Islet of Langerhans (tissue), 1 donor: Measurements from ENCODE around the gene DOCK4.

Experiments used
- FAIRE-seq: peaks from one replicate; lab custom pipeline; 2011; peaks lifted over from hg19 to GRCh38; lab: Jason Lieb, UNC

The DOCK4 gene

GRCh38 chr7:112188257-112188656, 17.9 kb downstream of the DOCK4 start:
- FAIRE-seq, result no peak

- FAIRE-seq, result no peak
Observed at GRCh38 chr7:112186300-112186699, 19.9 kb downstream of the DOCK4 start.

GRCh38 chr7:112185005-112185834, 21.0 kb downstream of the DOCK4 start:
- FAIRE-seq, result no peak

- no peak for FAIRE-seq
Observed at GRCh38 chr7:112184455-112184854, 21.7 kb downstream of the DOCK4 start.

GRCh38 chr7:112183266-112183665, 22.9 kb downstream of the DOCK4 start:
- no peak for FAIRE-seq

GRCh38 chr7:112182749-112183148, 23.4 kb downstream of the DOCK4 start:
- no peak for FAIRE-seq

- FAIRE-seq, result no peak
Observed at GRCh38 chr7:112180223-112180622, 26.0 kb downstream of the DOCK4 start.

- no peak for FAIRE-seq
Observed at GRCh38 chr7:112176693-112177415, 29.3 kb downstream of the DOCK4 start.

- FAIRE-seq, result no peak
Observed at GRCh38 chr7:112176241-112176640, 30.0 kb downstream of the DOCK4 start.

- FAIRE-seq, result no peak
Observed at GRCh38 chr7:112174192-112174591, 32.0 kb downstream of the DOCK4 start.

GRCh38 chr7:112173568-112173905, 32.7 kb downstream of the DOCK4 start:
- no peak for FAIRE-seq

- FAIRE-seq, result no peak
Observed at GRCh38 chr7:112172870-112173567, 33.2 kb downstream of the DOCK4 start.

GRCh38 chr7:112171673-112172072, 34.5 kb downstream of the DOCK4 start:
- FAIRE-seq, result no peak

- FAIRE-seq, result no peak
Observed at GRCh38 chr7:112168915-112169314, 37.3 kb downstream of the DOCK4 start.

GRCh38 chr7:112167147-112167546, 39.1 kb downstream of the DOCK4 start:
- FAIRE-seq, result no peak

GRCh38 chr7:112162784-112163506, 43.3 kb downstream of the DOCK4 start:
- FAIRE-seq, result no peak

GRCh38 chr7:112162142-112162766, 43.9 kb downstream of the DOCK4 start:
- FAIRE-seq, result no peak

- no peak for FAIRE-seq
Observed at GRCh38 chr7:112161253-112162141, 44.7 kb downstream of the DOCK4 start.

- FAIRE-seq, result no peak
Observed at GRCh38 chr7:112160771-112161150, 45.4 kb downstream of the DOCK4 start.

GRCh38 chr7:112160130-112160770, 45.9 kb downstream of the DOCK4 start:
- no peak for FAIRE-seq
